B cell (primary cell): ENCODE results near the gene NCK1.

Experiments
- EZH2 ChIP-seq: IDR thresholded peaks from 2 replicates; pipeline ENCODE4 v1.6.1; 2012; ENCODE audit warnings: borderline replicate concordance, low read depth, mild to moderate bottlenecking, moderate library complexity, low read length; ENCODE audit not compliant: insufficient read depth, poor library complexity, severe bottlenecking
- TF ChIP-seq, protein P1 (sequence below): fragments of 200-600 bp; IDR thresholded peaks from one replicate; pipeline ENCODE4 v1.8.0; 2022; ENCODE audit warnings: antibody characterized with exemption, mild to moderate bottlenecking

DNA sequence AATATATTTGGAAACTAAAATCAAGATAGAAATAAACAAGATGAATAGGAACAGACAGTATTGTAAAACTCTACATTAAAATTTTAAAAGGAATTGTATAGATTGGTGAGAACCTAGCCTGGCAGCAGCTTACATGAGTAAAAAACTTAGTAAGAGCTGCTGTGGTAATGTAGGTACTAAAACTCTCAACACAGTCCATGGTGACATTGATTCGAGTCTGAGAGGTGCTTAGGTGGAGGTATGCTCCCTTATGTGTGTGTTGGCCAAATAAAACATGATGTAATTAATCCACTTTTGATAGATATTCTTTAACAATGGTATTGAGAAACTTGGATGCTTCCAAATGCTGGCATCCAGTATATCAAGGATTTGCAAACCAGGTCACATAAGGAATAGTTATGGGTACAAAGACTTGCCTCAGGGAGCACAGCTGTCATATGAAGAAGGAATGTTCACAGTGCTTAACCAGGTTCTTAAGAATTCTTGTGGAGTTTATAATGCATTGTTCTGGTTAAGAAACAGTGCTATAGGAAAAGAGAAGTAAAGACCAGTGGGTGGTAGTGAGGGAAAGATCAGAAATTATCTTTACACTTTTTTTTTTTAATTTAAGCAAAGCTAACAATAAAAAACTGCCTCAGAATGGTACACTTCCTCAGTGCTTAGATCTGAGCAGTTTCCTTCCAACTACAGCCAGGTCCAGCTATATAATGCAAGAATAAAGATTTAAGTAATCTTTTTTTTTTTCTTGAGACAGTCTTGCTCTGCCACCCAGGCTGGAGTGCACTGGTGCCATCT lies 71.2 kb downstream of the NCK1 start:
- TF ChIP-seq EZH2 = no peak
- TF ChIP-seq, protein P1, sequence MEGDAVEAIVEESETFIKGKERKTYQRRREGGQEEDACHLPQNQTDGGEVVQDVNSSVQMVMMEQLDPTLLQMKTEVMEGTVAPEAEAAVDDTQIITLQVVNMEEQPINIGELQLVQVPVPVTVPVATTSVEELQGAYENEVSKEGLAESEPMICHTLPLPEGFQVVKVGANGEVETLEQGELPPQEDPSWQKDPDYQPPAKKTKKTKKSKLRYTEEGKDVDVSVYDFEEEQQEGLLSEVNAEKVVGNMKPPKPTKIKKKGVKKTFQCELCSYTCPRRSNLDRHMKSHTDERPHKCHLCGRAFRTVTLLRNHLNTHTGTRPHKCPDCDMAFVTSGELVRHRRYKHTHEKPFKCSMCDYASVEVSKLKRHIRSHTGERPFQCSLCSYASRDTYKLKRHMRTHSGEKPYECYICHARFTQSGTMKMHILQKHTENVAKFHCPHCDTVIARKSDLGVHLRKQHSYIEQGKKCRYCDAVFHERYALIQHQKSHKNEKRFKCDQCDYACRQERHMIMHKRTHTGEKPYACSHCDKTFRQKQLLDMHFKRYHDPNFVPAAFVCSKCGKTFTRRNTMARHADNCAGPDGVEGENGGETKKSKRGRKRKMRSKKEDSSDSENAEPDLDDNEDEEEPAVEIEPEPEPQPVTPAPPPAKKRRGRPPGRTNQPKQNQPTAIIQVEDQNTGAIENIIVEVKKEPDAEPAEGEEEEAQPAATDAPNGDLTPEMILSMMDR = no peak
